ENCODE results near the gene MFRP. TPM values are rescaled to one million over a fixed set of nuclear protein-coding genes. Genes with fewer than 3 reads are reported as not detected.

MFRP gene
- not detected in 2 replicates for total RNA-seq (2011; cell fraction: chromatin; rRNA removed; ENCODE audit: low replicate concordance)
- total RNA-seq (2011; cell fraction: nucleolus; rRNA removed), result not detected in 2 replicates
- total RNA-seq (2011; cell fraction: nucleoplasm; rRNA removed), result not detected in 2 replicates
- total RNA-seq (2014; rRNA removed) (not detected in 2 replicates), total RNA-seq (2014; rRNA removed; fragmentation: Illumina TruSeq; extraction: Trizol) (not detected in 2 replicates), total RNA-seq (2015; rRNA removed; fragmentation: Illumina TruSeq; extraction: Trizol) (not detected in 2 replicates), total RNA-seq (2021) (not detected in 2 replicates), polyA plus RNA-seq (2011; rRNA removed) (not detected in 2 replicates), polyA plus RNA-seq (2014; fragmentation: Illumina TruSeq; extraction: Trizol) (not detected in 2 replicates), polyA plus RNA-seq (2014; fragmentation: Nextera tagmentation; extraction: Ambion mirVana) (not detected), polyA plus RNA-seq (2014; rRNA removed) (not detected in 2 replicates), polyA minus RNA-seq (2011; rRNA and poly(A)+ RNA removed) (not detected in 2 replicates), Bru-seq, nascent RNA (not detected), BruChase-seq, experiment 1, labeled RNA remaining after a 2-hour chase (not detected), BruChase-seq, experiment 2, labeled RNA remaining after a 6-hour chase (not detected)
- polyA plus RNA-seq (2011; cell fraction: cytosol; rRNA removed), result not detected in 2 replicates
- polyA plus RNA-seq (2011; cell fraction: nucleus; rRNA removed), result not detected in 2 replicates
- polyA plus RNA-seq (2012), result not detected in 2 replicates
- not detected in 2 replicates for polyA minus RNA-seq (2011; cell fraction: cytosol; rRNA and poly(A)+ RNA removed)
- not detected in 2 replicates for polyA minus RNA-seq (2011; cell fraction: nucleus; rRNA and poly(A)+ RNA removed)
- long read RNA-seq, experiment 1, result 0 reads
- long read RNA-seq, experiment 2, result 0 reads
- long read RNA-seq, experiment 3, result 0 reads

DNA sequence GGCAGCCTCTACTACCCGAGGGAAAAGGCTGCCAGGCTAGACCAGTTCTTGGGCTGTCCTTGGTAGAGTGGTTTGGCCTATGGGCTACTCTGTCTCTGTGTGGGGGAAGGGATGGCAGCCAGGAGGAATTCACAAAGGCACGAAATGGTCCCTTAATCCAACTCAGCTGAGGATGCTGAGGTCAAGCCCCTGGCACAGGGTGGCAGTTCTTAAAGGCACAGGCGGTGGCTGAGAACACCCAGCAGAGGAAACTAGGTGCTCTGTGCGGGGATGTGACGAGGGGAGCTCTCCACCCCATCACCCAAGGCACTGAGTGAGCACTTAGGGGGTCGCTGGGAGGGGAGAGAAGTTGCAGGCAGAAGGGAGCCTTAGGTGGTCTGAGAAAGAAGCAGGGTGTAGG lies at the start of gene MFRP:
Gene MFRP (minus strand): TSS at position 101 of the 400 bp plus-strand sequence. CDS start 192 bp downstream, outside the sequence.
- H2AFZ ChIP-seq (ENCODE audit: low read depth, low read length), result no peak within 1 kb of the TSS
- no peak within 1 kb of the TSS for H3K4me2 ChIP-seq (ENCODE audit: insufficient read depth, low read length)
- BruUV-seq (replicated peaks), result no TSS peak
- ChIA-PET CTCF (ENCODE audit: low intra/inter-chr PET ratio) (no interaction called here), POLR2A (interaction anchor here (0.9 to 1.0 kb wide), 2 partner anchors 18 to 24 kb away, joined by 3 to 5 read pairs; no protein-coding TSS in a partner anchor)
- ATAC-seq (no peak), DNase-seq (ENCODE audit: extremely low read depth in 1 of 4, low spot score in 3 of 4) (no peak), FAIRE-seq (no peak)
- no peaks in the 10 kb centered on the region for H3K36me3 ChIP-seq (ENCODE audit: control insufficient read depth, insufficient read depth, low read length)
- intact Hi-C loops (cut with micrococcal nuclease) (no loop called here), in situ Hi-C loops (cut with MboI) (no loop called here)
- no peaks in the 10 kb centered on the region; the same call in 1 of the 2 replicates for H4K20me1 ChIP-seq (replicated peaks; ENCODE audit: control insufficient read depth, insufficient read depth, low read length)
- H3K4me1 ChIP-seq (replicated peaks in 1 of 2; ENCODE audit: control insufficient read depth in 2 of 2, insufficient read depth in 2 of 2, low read length in 2 of 2), result peaks cover 0 to 13% of the 10 kb centered on the region in 2 experiments; a peak in 3 of 5 replicates
- no peaks in the 10 kb centered on the region for H3K79me2 ChIP-seq (ENCODE audit: control insufficient read depth, insufficient read depth, low read length)
- no peaks in the 10 kb centered on the region for H3K9me1 ChIP-seq (ENCODE audit: control insufficient read depth, insufficient read depth, low read length)
- no peaks in the 10 kb centered on the region for H3K9me3 ChIP-seq (replicated peaks; ENCODE audit: control insufficient read depth, insufficient read depth, low read depth, low read length)
- no peak within 1 kb of the TSS for H3K27ac ChIP-seq (ENCODE audit: extremely low read depth, low read depth, low read length)
- no peak within 1 kb of the TSS for H3K4me3 ChIP-seq
- peak within 1 kb of the TSS in 1 of 2 experiments; percentile 6; a peak in 1 of 4 replicates for H3K9ac ChIP-seq (ENCODE audit: insufficient read depth in 1 of 2, low read depth in 2 of 2, low read length in 2 of 2)
- WGBS (ENCODE audit: insufficient coverage, low coverage, missing lambda C conversion rate), result 9% methylated on average over 4 of the region's 6 CpGs
- peaks cover 0 to 21% of the 10 kb centered on the region in 2 experiments; a peak in 3 of 5 replicates for H3K27me3 ChIP-seq (ENCODE audit: control insufficient read depth in 2 of 2, insufficient read depth in 2 of 2, low read length in 2 of 2)
- TF ChIP-seq ZFP1 (CRISPR knock-in tag; IDR thresholded peaks at IDR 0.05), result no peak
- no peak for TF ChIP-seq ZNF24 (IDR thresholded peaks at IDR 0.05)
- no peak for TF ChIP-seq ZNF507 (tag; conservative IDR thresholded peaks at IDR 0.05)
- no peak for TF ChIP-seq HIVEP1 (CRISPR knock-in tag; IDR thresholded peaks at IDR 0.05)
- no peak for TF ChIP-seq NR4A1 (CRISPR knock-in tag; IDR thresholded peaks at IDR 0.05)
- TF ChIP-seq NR4A1 (tag; IDR thresholded peaks at IDR 0.05), result no peak
- no peak for TF ChIP-seq ARHGAP35 (IDR thresholded peaks at IDR 0.05; ENCODE audit: partially characterized antibody)
- no peak for TF ChIP-seq YBX1 (IDR thresholded peaks at IDR 0.05)
- TF ChIP-seq, protein P1, sequence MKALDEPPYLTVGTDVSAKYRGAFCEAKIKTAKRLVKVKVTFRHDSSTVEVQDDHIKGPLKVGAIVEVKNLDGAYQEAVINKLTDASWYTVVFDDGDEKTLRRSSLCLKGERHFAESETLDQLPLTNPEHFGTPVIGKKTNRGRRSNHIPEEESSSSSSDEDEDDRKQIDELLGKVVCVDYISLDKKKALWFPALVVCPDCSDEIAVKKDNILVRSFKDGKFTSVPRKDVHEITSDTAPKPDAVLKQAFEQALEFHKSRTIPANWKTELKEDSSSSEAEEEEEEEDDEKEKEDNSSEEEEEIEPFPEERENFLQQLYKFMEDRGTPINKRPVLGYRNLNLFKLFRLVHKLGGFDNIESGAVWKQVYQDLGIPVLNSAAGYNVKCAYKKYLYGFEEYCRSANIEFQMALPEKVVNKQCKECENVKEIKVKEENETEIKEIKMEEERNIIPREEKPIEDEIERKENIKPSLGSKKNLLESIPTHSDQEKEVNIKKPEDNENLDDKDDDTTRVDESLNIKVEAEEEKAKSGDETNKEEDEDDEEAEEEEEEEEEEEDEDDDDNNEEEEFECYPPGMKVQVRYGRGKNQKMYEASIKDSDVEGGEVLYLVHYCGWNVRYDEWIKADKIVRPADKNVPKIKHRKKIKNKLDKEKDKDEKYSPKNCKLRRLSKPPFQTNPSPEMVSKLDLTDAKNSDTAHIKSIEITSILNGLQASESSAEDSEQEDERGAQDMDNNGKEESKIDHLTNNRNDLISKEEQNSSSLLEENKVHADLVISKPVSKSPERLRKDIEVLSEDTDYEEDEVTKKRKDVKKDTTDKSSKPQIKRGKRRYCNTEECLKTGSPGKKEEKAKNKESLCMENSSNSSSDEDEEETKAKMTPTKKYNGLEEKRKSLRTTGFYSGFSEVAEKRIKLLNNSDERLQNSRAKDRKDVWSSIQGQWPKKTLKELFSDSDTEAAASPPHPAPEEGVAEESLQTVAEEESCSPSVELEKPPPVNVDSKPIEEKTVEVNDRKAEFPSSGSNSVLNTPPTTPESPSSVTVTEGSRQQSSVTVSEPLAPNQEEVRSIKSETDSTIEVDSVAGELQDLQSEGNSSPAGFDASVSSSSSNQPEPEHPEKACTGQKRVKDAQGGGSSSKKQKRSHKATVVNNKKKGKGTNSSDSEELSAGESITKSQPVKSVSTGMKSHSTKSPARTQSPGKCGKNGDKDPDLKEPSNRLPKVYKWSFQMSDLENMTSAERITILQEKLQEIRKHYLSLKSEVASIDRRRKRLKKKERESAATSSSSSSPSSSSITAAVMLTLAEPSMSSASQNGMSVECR (CRISPR knock-in tag; IDR thresholded peaks at IDR 0.05), result no peak
- TF ChIP-seq, protein P2, sequence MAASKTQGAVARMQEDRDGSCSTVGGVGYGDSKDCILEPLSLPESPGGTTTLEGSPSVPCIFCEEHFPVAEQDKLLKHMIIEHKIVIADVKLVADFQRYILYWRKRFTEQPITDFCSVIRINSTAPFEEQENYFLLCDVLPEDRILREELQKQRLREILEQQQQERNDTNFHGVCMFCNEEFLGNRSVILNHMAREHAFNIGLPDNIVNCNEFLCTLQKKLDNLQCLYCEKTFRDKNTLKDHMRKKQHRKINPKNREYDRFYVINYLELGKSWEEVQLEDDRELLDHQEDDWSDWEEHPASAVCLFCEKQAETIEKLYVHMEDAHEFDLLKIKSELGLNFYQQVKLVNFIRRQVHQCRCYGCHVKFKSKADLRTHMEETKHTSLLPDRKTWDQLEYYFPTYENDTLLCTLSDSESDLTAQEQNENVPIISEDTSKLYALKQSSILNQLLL (CRISPR knock-in tag; IDR thresholded peaks at IDR 0.05; ENCODE audit: borderline replicate concordance), result no peak
- TF ChIP-seq, protein P3, sequence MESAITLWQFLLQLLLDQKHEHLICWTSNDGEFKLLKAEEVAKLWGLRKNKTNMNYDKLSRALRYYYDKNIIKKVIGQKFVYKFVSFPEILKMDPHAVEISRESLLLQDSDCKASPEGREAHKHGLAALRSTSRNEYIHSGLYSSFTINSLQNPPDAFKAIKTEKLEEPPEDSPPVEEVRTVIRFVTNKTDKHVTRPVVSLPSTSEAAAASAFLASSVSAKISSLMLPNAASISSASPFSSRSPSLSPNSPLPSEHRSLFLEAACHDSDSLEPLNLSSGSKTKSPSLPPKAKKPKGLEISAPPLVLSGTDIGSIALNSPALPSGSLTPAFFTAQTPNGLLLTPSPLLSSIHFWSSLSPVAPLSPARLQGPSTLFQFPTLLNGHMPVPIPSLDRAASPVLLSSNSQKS (CRISPR knock-in tag; IDR thresholded peaks at IDR 0.05), result no peak
- TF ChIP-seq MTA2 (IDR thresholded peaks at IDR 0.05; ENCODE audit: low read depth), result no peak
- no peak for TF ChIP-seq ZNF57 (CRISPR knock-in tag; IDR thresholded peaks at IDR 0.05)
- no peak for TF ChIP-seq TEAD2 (tag; IDR thresholded peaks at IDR 0.05)
- TF ChIP-seq MXI1 (IDR thresholded peaks at IDR 0.05; ENCODE audit: low read depth, low read length), result no peak

Data from K562 (cell line).